ENCODE data around the gene ALOX15B.

GRCh38 chr17:8031950-8032349 is 6.9 kb upstream of the ALOX15B start:
- TF ChIP-seq EP300 (conservative IDR thresholded peaks at IDR 0.05; ENCODE audit: poor library complexity, severe bottlenecking) = no peak
- no peak for TF ChIP-seq CTCF (IDR thresholded peaks at IDR 0.05; ENCODE audit: poor library complexity, severe bottlenecking)
- no peak for TF ChIP-seq RAD21 (conservative IDR thresholded peaks at IDR 0.05)
- no peak for TF ChIP-seq REST (IDR thresholded peaks at IDR 0.05; ENCODE audit: borderline replicate concordance)
- TF ChIP-seq EZH2 (IDR thresholded peaks at IDR 0.05; ENCODE audit: borderline replicate concordance, insufficient read depth, low read length, poor library complexity, severe bottlenecking) = no peak
- TF ChIP-seq POLR2AphosphoS5 (IDR thresholded peaks at IDR 0.05) = no peak
- no peak for TF ChIP-seq TAF1 (IDR thresholded peaks at IDR 0.05; ENCODE audit: low read depth)

Measured in neural cell (in vitro differentiated cells).